ENCODE measurements around the gene USF3. TPM values are rescaled to one million over a fixed set of nuclear protein-coding genes. Genes with fewer than 3 reads are reported as not detected.
A peak's percentile ranks its signal among the peaks of the same experiment; 100 is the strongest.

Gene USF3
- total and polyA plus RNA-seq, 2 of the 13 experiments (the other 11 are each of a cell fraction or from before 2014, with no cell fraction given): 6.3 to 15.2 TPM

GRCh38 chr3:113663324-113663750 lies 33.1 kb downstream of the USF3 start (continued):
- TF ChIP-seq PHF20 (CRISPR knock-in tag; IDR thresholded peaks at IDR 0.05): no peak
- TF ChIP-seq E2F1 (CRISPR knock-in tag; IDR thresholded peaks at IDR 0.05): no peak
- TF ChIP-seq FUBP1 (CRISPR knock-in tag; IDR thresholded peaks at IDR 0.05; ENCODE audit: borderline replicate concordance): no peak
- no peak for TF ChIP-seq ZNF747 (CRISPR knock-in tag; IDR thresholded peaks at IDR 0.05; ENCODE audit: borderline replicate concordance)
- no peak for TF ChIP-seq ZNF382 (CRISPR knock-in tag; IDR thresholded peaks at IDR 0.05; ENCODE audit: borderline replicate concordance)
- no peak for TF ChIP-seq HIC2 (CRISPR knock-in tag; IDR thresholded peaks at IDR 0.05; ENCODE audit: low read depth)
- TF ChIP-seq NR2F1 (CRISPR knock-in tag; IDR thresholded peaks at IDR 0.05): 0 out of 4 replicates have a peak, but pooled peaks of 1 of the 2 experiments have one; percentile 40
- TF ChIP-seq POLR2A (IDR thresholded peaks at IDR 0.05; ENCODE audit: insufficient read depth in 1 of 2, low read depth in 2 of 2, low read length in 2 of 2): 0 out of 4 replicates have a peak, but pooled peaks of 1 of the 2 experiments have one; percentile 15
- TF ChIP-seq PRMT3 (CRISPR knock-in tag; IDR thresholded peaks at IDR 0.05; ENCODE audit: borderline replicate concordance, low read depth): no peak
- TF ChIP-seq ARNTL (CRISPR knock-in tag; IDR thresholded peaks at IDR 0.05): no peak
- TF ChIP-seq ZNF12 (CRISPR knock-in tag; IDR thresholded peaks at IDR 0.05): no peak
- no peak for TF ChIP-seq ZNF777 (CRISPR knock-in tag; IDR thresholded peaks at IDR 0.05)
- TF ChIP-seq HNF4G (IDR thresholded peaks at IDR 0.05; ENCODE audit: borderline replicate concordance, low read depth, low read length): peak; percentile 42; the same call in 1 of the 2 replicates
- TF ChIP-seq HNF4G (CRISPR knock-in tag; IDR thresholded peaks at IDR 0.05; ENCODE audit: borderline replicate concordance, low read depth): no peak
- no peak for TF ChIP-seq RAD51 (IDR thresholded peaks at IDR 0.05; ENCODE audit: borderline replicate concordance)
- no peak for TF ChIP-seq HNRNPL (IDR thresholded peaks at IDR 0.05; ENCODE audit: low read depth, low read length)
- no peak for TF ChIP-seq MIER2 (CRISPR knock-in tag; IDR thresholded peaks at IDR 0.05)
- no peak for TF ChIP-seq SSRP1 (CRISPR knock-in tag; IDR thresholded peaks at IDR 0.05)
- TF ChIP-seq EP300 (IDR thresholded peaks at IDR 0.05; ENCODE audit: low read depth in 2 of 2, low read length in 2 of 2): peak in 1 of 2 experiments; percentile 82; a peak in 2 of 4 replicates
- no peak for TF ChIP-seq EP300 (CRISPR knock-in tag; IDR thresholded peaks at IDR 0.05; ENCODE audit: borderline replicate concordance)
- no peak for TF ChIP-seq SIN3B (IDR thresholded peaks at IDR 0.05; ENCODE audit: low read length)
- TF ChIP-seq ZNF484 (CRISPR knock-in tag; IDR thresholded peaks at IDR 0.05; ENCODE audit: borderline replicate concordance, low read depth): no peak
- no peak for TF ChIP-seq HNRNPK (IDR thresholded peaks at IDR 0.05; ENCODE audit: low read depth, low read length, poor library complexity, severe bottlenecking)
- TF ChIP-seq DRAP1 (CRISPR knock-in tag; IDR thresholded peaks at IDR 0.05): peak; percentile 43; the same call in 1 of the 2 replicates
- TF ChIP-seq ERF (CRISPR knock-in tag; IDR thresholded peaks at IDR 0.05): no peak
- peak; percentile 20; the same call in 1 of the 2 replicates for TF ChIP-seq SOX13 (IDR thresholded peaks at IDR 0.05)
- peak in 1 of 2 experiments; percentile 80; a peak in 2 of 4 replicates for TF ChIP-seq SOX13 (CRISPR knock-in tag; conservative IDR thresholded peaks at IDR 0.05 in 1 of 2, IDR thresholded peaks at IDR 0.05 in 1 of 2)
